Skin epidermis (tissue), 12 donors: ENCODE measurements around the gene DOLPP1.

Experiments used
- H3K27ac ChIP-seq, 21 experiments: fragments of 200-600 bp; sonication (generic) in 11 of 21; one replicate each; pipeline ENCODE4 v1.5.0; 2020; ENCODE audit warnings: mild to moderate bottlenecking in 3 of 21, inconsistent platforms in 2 of 21, moderate library complexity in 2 of 21
- H3K4me3 ChIP-seq, 7 experiments: fragments of 200-600 bp; sonication (generic) in 2 of 7; one replicate each; pipeline ENCODE4 v1.5.0; 2020; ENCODE audit warnings: inconsistent platforms in 2 of 7, mild to moderate bottlenecking in 2 of 7, moderate library complexity in 1 of 7

DOLPP1 gene

GRCh38 chr9:129084087-129084486 lies 3.2 kb downstream of the DOLPP1 start:
- Histone ChIP-seq H3K27ac (no peak overlapping the region), H3K4me3 (no peak overlapping the region)

DNA sequence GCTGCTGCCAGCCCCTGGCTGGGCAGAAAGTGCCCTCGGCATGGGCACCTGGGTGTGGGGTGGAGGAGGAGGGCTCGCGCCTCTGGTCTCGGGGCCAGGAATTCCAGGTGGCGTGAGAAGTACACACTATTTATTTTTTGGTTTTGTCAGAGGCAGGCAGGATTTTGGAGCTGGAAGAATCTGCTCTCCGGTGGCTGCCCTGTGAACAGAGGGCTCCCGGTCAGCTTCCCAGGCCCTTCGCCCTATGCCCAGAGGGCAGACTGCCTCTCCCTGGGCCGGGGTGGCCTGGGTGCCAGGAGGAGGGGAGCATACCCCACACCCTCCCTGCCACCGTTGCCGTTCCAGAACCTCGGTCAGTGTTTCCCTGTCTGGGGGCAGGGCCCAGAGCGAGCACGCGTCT lies 8.3 kb downstream of the DOLPP1 start:
- no peak overlapping the region for H3K4me3 ChIP-seq
- H3K27ac ChIP-seq: no peak overlapping the region

DNA sequence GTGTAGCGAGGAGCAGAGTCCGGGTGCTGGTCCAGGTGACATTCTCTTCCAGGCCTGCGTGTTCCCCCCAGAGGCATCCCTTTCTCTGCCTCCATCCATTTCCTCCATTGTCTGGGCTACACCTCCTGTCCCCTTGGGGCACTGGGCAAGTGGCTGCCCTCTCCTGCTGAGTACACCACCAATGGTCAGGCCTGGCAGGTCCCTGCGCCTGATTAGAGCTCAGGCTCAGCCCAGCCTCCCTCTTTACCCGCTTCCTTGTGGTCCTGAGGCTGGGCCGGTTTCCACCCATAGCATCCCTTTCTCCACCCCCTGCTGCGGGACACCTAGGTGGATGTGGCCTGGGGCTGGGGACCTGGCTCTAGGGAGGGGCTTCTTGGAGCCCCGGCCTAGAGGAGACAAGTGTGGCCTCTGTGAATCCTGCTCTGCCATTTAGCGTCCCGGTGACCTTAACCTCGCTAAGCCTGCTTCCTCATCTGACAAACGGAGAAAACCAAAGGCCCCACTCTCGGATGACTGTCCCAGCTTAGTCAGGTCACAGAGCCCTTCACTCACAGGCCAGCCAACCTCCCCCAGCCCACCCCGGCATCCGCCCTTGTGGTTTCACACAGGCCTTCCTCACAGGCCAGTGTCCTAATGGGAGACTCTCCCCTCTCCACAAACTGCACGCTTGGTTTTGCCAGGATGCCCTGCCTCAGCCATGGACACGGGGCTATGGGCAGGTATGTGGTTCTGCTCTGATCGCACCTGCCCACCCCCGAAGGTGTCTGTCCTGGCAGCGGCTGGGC lies 12.9 kb downstream of the DOLPP1 start:
- Histone ChIP-seq H3K4me3 (no peak overlapping the region), H3K27ac (peak overlapping the region in 2 of 21 experiments; percentile 8 to 39)

DNA sequence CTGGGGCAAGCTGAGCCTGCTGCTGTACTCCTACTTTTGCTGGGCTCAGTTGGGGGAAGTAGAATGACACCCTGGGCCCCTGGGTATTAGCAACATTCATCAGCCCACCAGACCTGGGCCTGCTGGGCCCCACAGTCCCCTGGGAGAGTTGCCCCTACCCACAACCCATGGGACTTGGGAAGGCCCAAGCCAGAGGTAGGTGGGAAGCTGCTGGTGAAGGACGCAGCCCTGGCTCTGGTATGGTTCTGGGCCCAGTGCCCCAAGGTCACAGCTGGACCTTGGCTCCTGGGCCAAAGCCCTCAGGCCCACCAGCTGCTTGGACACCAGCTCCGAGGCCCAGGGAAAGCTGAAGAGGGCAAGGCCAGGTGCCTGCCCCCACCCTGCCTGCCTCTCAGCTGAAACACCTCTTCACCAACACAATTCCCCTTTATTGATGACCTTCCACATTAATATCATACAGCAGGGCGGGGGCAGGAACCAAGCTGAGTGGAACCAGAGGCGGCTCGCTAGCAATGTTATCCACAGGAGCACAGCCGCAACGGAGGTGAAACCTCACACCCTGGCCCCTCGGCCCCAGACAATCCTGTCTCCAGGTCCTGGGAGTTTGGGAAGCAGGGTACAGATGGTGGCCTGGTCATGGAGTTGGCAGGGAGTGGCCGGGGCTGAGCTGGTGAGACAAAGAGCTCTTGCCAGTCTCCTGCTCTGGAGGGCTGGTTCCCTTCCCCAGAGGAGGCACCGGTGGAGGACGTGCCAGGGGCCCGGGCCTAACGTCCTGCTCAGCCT lies 13.7 kb downstream of the DOLPP1 start:
- no peak overlapping the region for H3K4me3 ChIP-seq
- no peak overlapping the region for H3K27ac ChIP-seq

GRCh38 chr9:129095170-129095667 lies 14.3 kb downstream of the DOLPP1 start:
- H3K27ac ChIP-seq: no peak overlapping the region
- H3K4me3 ChIP-seq: no peak overlapping the region

DNA sequence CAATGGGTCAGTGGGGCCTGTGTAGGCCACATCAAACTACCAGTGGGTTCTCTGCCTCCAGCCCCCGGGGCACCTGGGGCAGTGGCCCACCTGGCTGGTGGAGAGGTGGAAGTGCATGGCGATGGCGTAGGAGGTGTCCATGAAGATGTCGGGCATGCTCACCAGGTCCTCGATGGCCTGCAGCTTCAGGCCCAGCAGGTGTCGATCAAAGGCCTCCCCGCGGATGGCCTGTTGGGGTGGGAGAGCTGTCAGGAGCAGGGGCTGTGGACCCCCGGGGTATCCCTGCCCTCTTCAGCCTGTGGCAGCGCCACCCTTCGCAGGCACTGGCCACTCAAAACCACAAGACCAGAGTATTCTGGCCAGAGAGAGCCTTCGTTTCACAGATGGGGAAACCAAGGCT lies 15.0 kb downstream of the DOLPP1 start:
- Histone ChIP-seq H3K4me3 (no peak overlapping the region), H3K27ac (no peak overlapping the region)

GRCh38 chr9:129097671-129098306 lies 16.9 kb downstream of the DOLPP1 start:
- H3K27ac ChIP-seq: no peak overlapping the region
- no peak overlapping the region for H3K4me3 ChIP-seq

GRCh38 chr9:129098328-129098727 lies 17.4 kb downstream of the DOLPP1 start:
- no peak overlapping the region for H3K4me3 ChIP-seq
- H3K27ac ChIP-seq: no peak overlapping the region

DNA sequence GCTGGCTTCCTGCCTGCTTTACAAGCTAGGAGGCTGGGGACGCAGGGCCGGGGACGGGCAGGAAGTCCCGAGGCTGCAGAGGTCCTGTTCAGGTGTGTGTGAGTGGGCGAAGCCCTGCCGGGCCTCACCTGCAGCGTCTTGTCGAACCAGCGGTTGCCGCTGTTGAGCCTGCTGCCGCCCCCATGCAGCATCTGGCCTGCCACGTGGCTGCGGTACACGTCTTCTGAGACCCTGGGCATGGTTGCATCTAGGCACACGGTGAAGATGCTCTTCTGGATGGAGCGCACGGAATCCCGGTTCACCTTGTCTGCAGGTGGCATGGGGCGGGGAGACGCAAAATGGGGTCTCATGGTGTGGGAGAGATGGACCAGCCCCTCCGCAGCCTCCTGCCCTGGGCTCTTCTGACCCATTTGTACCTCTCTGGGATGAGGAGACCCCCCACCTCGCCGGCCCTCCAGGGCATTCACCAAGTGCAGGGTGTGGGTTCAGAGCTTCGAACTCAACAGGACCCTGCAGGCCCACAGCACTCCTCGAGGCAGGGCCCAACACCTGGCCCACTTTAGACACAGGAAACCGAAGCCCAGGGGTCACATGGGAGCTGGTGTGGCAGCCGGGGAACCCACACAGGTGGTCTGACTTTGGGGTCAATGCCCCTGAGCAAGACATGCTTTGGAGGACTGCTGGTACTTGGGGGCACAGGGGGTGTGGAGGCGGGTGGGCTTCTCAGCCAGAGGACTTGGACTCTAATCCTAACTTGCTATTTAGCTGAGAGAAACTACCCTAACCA lies 19.7 kb downstream of the DOLPP1 start:
- Histone ChIP-seq H3K4me3 (no peak overlapping the region), H3K27ac (no peak overlapping the region)

- no peak overlapping the region for H3K27ac ChIP-seq
- H3K4me3 ChIP-seq: no peak overlapping the region
Measured at GRCh38 chr9:129101279-129101678, 20.4 kb downstream of the DOLPP1 start.

- Histone ChIP-seq H3K27ac (no peak overlapping the region), H3K4me3 (no peak overlapping the region)
Measured at GRCh38 chr9:129102095-129102525, 21.2 kb downstream of the DOLPP1 start.

DNA sequence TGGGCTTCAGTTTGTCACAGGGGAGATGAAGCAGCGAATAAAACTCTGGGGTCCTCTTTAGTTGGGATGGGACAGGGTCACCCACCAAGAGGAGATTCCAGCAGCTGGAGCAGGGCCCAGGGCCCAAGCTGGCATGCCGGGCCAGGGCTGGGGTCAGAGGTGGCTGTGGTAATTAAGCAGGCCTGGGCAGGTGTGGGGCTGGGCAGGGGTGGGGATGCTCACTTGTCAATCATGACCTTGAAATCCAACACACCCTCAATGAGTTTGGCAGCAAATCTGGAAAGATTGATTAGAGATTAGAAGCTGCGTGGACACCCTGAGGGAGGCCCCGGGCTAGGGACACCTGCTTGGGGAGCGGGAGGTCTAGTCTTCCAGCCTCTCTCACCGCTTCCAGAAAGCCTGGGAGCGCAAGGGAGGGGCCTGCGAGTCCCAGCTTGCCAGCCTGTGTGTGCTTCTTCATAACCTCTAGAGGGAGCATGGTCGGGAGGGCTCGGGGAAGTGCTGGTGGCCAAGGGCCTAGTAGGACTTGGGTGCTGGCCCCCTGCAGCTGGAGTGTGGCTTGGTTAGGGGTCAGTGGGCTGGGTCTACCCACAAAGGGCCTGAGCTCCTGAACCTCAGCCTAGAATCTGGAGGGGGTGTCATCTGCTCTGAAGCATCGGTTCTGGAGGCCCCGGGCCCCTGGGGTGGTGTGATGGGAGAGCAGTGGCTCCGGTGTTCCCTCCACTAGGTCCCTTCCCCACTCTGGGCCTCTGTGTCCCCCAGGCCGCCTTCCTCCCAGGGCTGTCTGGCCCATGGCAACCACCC lies 22.1 kb downstream of the DOLPP1 start:
- Histone ChIP-seq H3K4me3 (no peak overlapping the region), H3K27ac (peak overlapping the region in 1 of 21 experiments; percentile 38)

DNA sequence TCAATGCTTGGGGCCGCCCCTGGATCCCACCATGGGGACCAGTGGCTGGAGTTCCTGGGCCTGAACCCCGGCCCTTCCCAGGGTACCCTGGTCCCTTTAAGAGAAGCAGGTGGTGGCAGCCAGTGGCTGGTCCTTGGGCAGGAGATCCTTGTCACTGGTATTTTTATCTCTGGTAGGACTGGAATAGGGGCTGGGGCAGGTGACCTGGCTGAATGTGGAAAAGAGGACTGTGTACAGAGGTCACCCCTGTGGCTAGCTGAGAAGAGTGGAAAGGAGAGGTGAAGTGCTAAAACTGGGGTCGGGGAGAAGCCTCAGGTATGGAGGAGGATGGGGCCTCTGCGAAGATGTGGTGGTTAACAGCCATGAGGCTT lies 22.7 kb downstream of the DOLPP1 start:
- H3K4me3 ChIP-seq: no peak overlapping the region
- peak overlapping the region in 1 of 21 experiments; percentile 38 for H3K27ac ChIP-seq

GRCh38 chr9:129104051-129104450 lies 23.1 kb downstream of the DOLPP1 start:
- Histone ChIP-seq H3K27ac (no peak overlapping the region), H3K4me3 (no peak overlapping the region)

- Histone ChIP-seq H3K27ac (no peak overlapping the region), H3K4me3 (no peak overlapping the region)
Measured at GRCh38 chr9:129105857-129106694, 25.2 kb downstream of the DOLPP1 start.

DNA sequence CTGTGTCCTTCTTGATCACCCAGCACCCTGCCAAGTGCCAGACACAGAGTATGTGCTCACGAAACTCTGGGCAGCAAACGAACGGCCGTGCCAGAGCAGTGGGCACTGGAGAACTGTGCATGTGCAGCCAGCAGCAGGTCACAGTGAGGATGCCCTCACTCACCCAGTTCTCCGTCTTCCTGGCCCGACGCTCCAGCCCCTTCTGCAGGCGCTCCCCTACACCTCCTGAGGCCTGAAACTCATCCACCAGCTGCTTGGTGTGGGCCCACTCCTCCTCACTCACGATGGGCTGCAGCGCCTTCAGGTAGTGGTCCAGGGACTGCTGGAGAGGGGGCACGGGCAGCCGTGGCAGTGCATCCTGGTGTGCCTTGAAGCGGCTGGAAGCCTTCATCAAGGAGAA lies 26.7 kb downstream of the DOLPP1 start:
- Histone ChIP-seq H3K27ac (no peak overlapping the region), H3K4me3 (no peak overlapping the region)

GRCh38 chr9:129108083-129108804 lies 27.3 kb downstream of the DOLPP1 start:
- H3K27ac ChIP-seq: peak overlapping the region in 1 of 21 experiments; percentile 7
- no peak overlapping the region for H3K4me3 ChIP-seq
